ENCODE results near the gene ARHGAP18. TPM values are rescaled to one million over a fixed set of nuclear protein-coding genes. Genes with fewer than 3 reads are reported as not detected.

Gene ARHGAP18
- total RNA-seq, 1 donor from 2014 or later = 13.3 TPM

DNA sequence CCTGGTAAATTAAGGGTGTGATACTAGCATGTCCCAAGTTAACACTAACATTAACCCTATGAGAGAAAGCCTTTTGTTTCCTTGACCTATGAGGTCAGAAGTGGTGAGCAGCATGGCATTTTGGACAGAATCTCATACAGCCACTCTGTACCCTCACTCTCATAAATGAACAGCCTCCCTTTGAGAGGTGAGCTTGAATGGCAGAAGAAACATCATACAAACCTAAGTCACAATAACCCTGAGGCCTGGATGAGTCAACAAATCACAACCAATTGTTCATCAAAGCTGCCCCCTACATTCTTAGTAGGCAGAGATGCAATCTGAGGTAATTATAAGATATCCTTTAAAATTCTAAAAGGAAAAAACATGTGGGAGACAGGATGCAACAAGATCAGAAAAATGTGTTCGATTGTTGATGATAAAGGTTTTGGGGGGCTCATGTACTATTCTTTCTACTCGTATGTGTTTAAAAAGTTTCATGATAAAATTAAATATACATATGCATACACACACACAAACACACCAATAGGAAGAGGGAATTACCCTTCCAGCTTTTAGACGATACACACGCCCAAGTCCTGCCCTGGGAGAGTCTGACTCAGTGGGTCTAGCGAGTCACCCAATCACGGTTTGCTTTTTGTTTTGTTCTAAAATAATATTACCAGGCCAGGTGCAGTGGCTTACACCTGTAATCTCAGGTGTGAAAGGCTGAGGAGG lies 117.3 kb downstream of the ARHGAP18 start:
- no peak overlapping the region for H3K27ac Mint-ChIP-seq (ENCODE audit: unreplicated experiment)
- H3K4me3 Mint-ChIP-seq (ENCODE audit: unreplicated experiment) = no peak overlapping the region
- H3K27me3 Mint-ChIP-seq (ENCODE audit: unreplicated experiment) = no peaks in the 10 kb centered on the region
- H3K9me3 Mint-ChIP-seq (ENCODE audit: unreplicated experiment) = no peaks in the 10 kb centered on the region
- no peak for DNase-seq (ENCODE audit: extremely low spot score, unreplicated experiment)
- TF ChIP-seq, protein P1, sequence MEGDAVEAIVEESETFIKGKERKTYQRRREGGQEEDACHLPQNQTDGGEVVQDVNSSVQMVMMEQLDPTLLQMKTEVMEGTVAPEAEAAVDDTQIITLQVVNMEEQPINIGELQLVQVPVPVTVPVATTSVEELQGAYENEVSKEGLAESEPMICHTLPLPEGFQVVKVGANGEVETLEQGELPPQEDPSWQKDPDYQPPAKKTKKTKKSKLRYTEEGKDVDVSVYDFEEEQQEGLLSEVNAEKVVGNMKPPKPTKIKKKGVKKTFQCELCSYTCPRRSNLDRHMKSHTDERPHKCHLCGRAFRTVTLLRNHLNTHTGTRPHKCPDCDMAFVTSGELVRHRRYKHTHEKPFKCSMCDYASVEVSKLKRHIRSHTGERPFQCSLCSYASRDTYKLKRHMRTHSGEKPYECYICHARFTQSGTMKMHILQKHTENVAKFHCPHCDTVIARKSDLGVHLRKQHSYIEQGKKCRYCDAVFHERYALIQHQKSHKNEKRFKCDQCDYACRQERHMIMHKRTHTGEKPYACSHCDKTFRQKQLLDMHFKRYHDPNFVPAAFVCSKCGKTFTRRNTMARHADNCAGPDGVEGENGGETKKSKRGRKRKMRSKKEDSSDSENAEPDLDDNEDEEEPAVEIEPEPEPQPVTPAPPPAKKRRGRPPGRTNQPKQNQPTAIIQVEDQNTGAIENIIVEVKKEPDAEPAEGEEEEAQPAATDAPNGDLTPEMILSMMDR (IDR thresholded peaks at IDR 0.05) = no peak
- peaks cover 16% of the 10 kb centered on the region for H3K4me1 Mint-ChIP-seq (ENCODE audit: unreplicated experiment)
- peaks cover 3% of the 10 kb centered on the region for H3K36me3 Mint-ChIP-seq (ENCODE audit: unreplicated experiment)

DNA sequence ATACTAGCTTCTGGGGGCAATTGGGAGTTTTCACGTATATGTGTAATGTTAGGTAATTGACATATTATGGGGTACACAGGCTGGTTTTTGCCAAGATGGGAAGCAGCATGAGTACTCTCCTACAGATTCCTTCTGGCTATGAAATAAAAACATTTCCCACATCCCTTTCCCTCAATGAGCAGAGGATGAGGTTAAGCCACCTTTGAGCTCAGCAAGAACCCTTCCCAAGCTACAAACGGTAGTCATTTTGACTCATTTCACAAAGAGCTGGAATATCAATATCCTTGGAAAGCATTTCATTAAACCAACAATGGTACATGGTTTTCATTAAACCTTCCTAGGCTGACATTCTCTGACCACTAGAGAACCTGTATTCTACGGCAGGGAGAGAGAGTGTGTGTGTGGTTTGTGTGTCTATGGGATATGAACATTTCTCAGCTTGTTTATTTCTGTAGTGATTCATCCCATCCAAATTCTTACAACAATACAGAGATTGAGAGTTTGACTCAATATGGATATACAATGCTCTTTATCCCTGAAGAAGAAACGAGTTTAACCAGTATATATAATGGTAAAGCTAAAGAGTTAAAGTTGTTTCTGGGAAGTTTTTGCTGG lies 119.5 kb downstream of the ARHGAP18 start:
- H3K36me3 Mint-ChIP-seq (ENCODE audit: unreplicated experiment) = peaks cover 3% of the 10 kb centered on the region
- H3K4me3 Mint-ChIP-seq (ENCODE audit: unreplicated experiment) = no peak overlapping the region
- TF ChIP-seq, protein P1 (IDR thresholded peaks at IDR 0.05) = no peak
- H3K9me3 Mint-ChIP-seq (ENCODE audit: unreplicated experiment) = no peaks in the 10 kb centered on the region
- no peaks in the 10 kb centered on the region for H3K27me3 Mint-ChIP-seq (ENCODE audit: unreplicated experiment)
- H3K4me1 Mint-ChIP-seq (ENCODE audit: unreplicated experiment) = peaks cover 20% of the 10 kb centered on the region
- DNase-seq (ENCODE audit: extremely low spot score, unreplicated experiment) = no peak
- peak overlapping the region; percentile 64 for H3K27ac Mint-ChIP-seq (ENCODE audit: unreplicated experiment)

DNA sequence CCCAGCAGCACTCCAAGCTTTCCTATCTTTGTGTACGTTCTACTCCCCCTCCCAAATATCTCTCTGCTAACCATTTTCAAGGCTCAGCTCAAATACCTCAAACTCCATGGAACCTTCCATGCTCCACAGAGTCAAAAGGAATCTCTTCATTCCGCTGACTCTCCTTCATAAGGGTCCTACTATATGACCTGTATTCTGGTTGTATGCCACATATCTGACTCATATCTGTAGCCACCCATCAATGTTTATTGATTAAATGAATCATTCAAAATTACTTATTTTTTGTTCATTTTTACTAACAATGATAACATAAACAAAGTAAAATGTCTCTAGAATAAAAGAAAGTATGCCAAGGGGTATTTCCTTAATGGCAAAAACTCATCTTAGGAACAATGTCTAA lies 123.2 kb downstream of the ARHGAP18 start:
- H3K27me3 Mint-ChIP-seq (ENCODE audit: unreplicated experiment) = no peaks in the 10 kb centered on the region
- H3K27ac Mint-ChIP-seq (ENCODE audit: unreplicated experiment) = no peak overlapping the region
- H3K9me3 Mint-ChIP-seq (ENCODE audit: unreplicated experiment) = no peaks in the 10 kb centered on the region
- peaks cover 4% of the 10 kb centered on the region for H3K36me3 Mint-ChIP-seq (ENCODE audit: unreplicated experiment)
- DNase-seq (ENCODE audit: extremely low spot score, unreplicated experiment) = no peak
- peaks cover 20% of the 10 kb centered on the region for H3K4me1 Mint-ChIP-seq (ENCODE audit: unreplicated experiment)
- TF ChIP-seq, protein P1 (IDR thresholded peaks at IDR 0.05) = no peak
- no peak overlapping the region for H3K4me3 Mint-ChIP-seq (ENCODE audit: unreplicated experiment)

DNA sequence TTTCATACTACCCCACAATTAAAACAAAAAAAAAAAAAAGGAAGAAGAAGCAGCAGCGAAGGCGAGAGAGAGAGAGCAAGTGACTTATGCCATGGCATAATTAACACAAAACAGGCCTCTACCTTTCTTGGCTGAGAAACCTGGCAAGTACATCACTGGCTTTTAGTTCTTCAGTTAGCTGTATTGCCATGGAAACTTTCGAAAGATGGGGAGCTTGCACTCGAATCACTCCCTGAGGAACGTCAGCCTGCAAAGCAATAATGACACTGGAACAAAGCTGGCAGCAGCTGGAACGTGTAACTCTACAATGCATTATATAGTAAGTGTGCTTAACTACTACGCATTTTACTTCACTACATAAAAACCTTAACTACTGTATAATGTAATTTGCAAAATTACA lies 126.1 kb downstream of the ARHGAP18 start:
- TF ChIP-seq, protein P1 (IDR thresholded peaks at IDR 0.05) = no peak
- no peak for DNase-seq (ENCODE audit: extremely low spot score, unreplicated experiment)
- no peaks in the 10 kb centered on the region for H3K27me3 Mint-ChIP-seq (ENCODE audit: unreplicated experiment)
- H3K9me3 Mint-ChIP-seq (ENCODE audit: unreplicated experiment) = no peaks in the 10 kb centered on the region
- H3K4me3 Mint-ChIP-seq (ENCODE audit: unreplicated experiment) = no peak overlapping the region
- peaks cover 4% of the 10 kb centered on the region for H3K4me1 Mint-ChIP-seq (ENCODE audit: unreplicated experiment)
- H3K27ac Mint-ChIP-seq (ENCODE audit: unreplicated experiment) = no peak overlapping the region
- peaks cover 7% of the 10 kb centered on the region for H3K36me3 Mint-ChIP-seq (ENCODE audit: unreplicated experiment)

DNA sequence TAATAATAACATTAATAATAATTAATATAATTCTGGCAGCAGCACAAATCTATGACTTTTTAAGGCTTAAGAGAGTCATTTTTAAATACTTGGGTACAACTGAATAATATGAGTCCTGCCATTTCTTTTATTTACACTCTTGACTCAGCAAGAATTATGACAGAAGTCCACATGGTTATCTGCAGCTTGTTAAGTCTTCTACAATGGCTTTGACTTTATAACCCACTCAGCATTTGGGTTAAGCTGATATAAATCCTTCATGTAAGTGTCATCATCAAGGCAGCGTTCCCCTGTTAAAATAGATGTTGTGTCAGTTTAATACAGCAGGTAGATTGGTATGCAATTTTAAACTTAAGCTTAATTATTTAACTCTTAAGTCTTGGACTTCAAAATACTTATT lies 131.7 kb downstream of the ARHGAP18 start:
- Mint-ChIP-seq H3K4me3 (ENCODE audit: unreplicated experiment) (no peak overlapping the region), H3K4me1 (ENCODE audit: unreplicated experiment) (peaks cover 3% of the 10 kb centered on the region), H3K27me3 (ENCODE audit: unreplicated experiment) (no peaks in the 10 kb centered on the region), H3K27ac (ENCODE audit: unreplicated experiment) (no peak overlapping the region), H3K36me3 (ENCODE audit: unreplicated experiment) (peaks cover 13% of the 10 kb centered on the region), H3K9me3 (ENCODE audit: unreplicated experiment) (no peaks in the 10 kb centered on the region)
- TF ChIP-seq, protein P1 (IDR thresholded peaks at IDR 0.05) = no peak
- DNase-seq (ENCODE audit: extremely low spot score, unreplicated experiment) = no peak
